Measurements from ENCODE around the gene TNFRSF1A.
A peak's percentile ranks its signal among the peaks of the same experiment; 100 is the strongest.

The TNFRSF1A gene

GRCh38 chr12:6336889-6337853 lies 4.7 kb downstream of the TNFRSF1A start:
- no peaks in the 10 kb centered on the region for H3K27me3 ChIP-seq (ENCODE audit: control insufficient read depth, insufficient read depth, low read length)
- H3K9ac ChIP-seq (ENCODE audit: low read length) = peak overlapping the region; percentile 39
- H3K4me3 ChIP-seq (ENCODE audit: low read length) = peak overlapping the region; percentile 94
- peaks cover 29% of the 10 kb centered on the region for H3K36me3 ChIP-seq (ENCODE audit: control insufficient read depth, insufficient read depth, low read length)
- H3K27ac ChIP-seq (ENCODE audit: low read depth, low read length) = peak overlapping the region; percentile 98
- H3K4me1 ChIP-seq (ENCODE audit: control insufficient read depth, insufficient read depth, low read length) = peaks cover 48% of the 10 kb centered on the region

GRCh38 chr12:6336079-6336888 lies 5.6 kb downstream of the TNFRSF1A start:
- Histone ChIP-seq H3K4me3 (ENCODE audit: low read length) (peak overlapping the region; percentile 67), H3K4me1 (ENCODE audit: control insufficient read depth, insufficient read depth, low read length) (peaks cover 46% of the 10 kb centered on the region), H3K9ac (ENCODE audit: low read length) (peak overlapping the region; percentile 77), H3K27me3 (ENCODE audit: control insufficient read depth, insufficient read depth, low read length) (no peaks in the 10 kb centered on the region), H3K27ac (ENCODE audit: low read depth, low read length) (peak overlapping the region; percentile 98), H3K36me3 (ENCODE audit: control insufficient read depth, insufficient read depth, low read length) (peaks cover 32% of the 10 kb centered on the region)

GRCh38 chr12:6335451-6336078 lies 6.3 kb downstream of the TNFRSF1A start:
- peaks cover 39% of the 10 kb centered on the region for H3K36me3 ChIP-seq (ENCODE audit: control insufficient read depth, insufficient read depth, low read length)
- H3K27me3 ChIP-seq (ENCODE audit: control insufficient read depth, insufficient read depth, low read length) = no peaks in the 10 kb centered on the region
- peak overlapping the region; percentile 57 for H3K4me3 ChIP-seq (ENCODE audit: low read length)
- peaks cover 46% of the 10 kb centered on the region for H3K4me1 ChIP-seq (ENCODE audit: control insufficient read depth, insufficient read depth, low read length)
- H3K9ac ChIP-seq (ENCODE audit: low read length) = peak overlapping the region; percentile 77
- peak overlapping the region; percentile 98 for H3K27ac ChIP-seq (ENCODE audit: low read depth, low read length)

- Histone ChIP-seq H3K27ac (ENCODE audit: low read depth, low read length) (peak overlapping the region; percentile 98), H3K4me1 (ENCODE audit: control insufficient read depth, insufficient read depth, low read length) (peaks cover 46% of the 10 kb centered on the region), H3K4me3 (ENCODE audit: low read length) (peak overlapping the region; percentile 57), H3K9ac (ENCODE audit: low read length) (peak overlapping the region; percentile 74), H3K27me3 (ENCODE audit: control insufficient read depth, insufficient read depth, low read length) (no peaks in the 10 kb centered on the region), H3K36me3 (ENCODE audit: control insufficient read depth, insufficient read depth, low read length) (peaks cover 43% of the 10 kb centered on the region)
Observed at GRCh38 chr12:6334940-6335450, 6.9 kb downstream of the TNFRSF1A start.

- peak overlapping the region; percentile 98 for H3K27ac ChIP-seq (ENCODE audit: low read depth, low read length)
- no peak overlapping the region for H3K9ac ChIP-seq (ENCODE audit: low read length)
- H3K4me1 ChIP-seq (ENCODE audit: control insufficient read depth, insufficient read depth, low read length) = peaks cover 42% of the 10 kb centered on the region
- H3K27me3 ChIP-seq (ENCODE audit: control insufficient read depth, insufficient read depth, low read length) = no peaks in the 10 kb centered on the region
- peak overlapping the region; percentile 57 for H3K4me3 ChIP-seq (ENCODE audit: low read length)
- H3K36me3 ChIP-seq (ENCODE audit: control insufficient read depth, insufficient read depth, low read length) = peaks cover 42% of the 10 kb centered on the region
Observed at GRCh38 chr12:6334359-6334758, 7.5 kb downstream of the TNFRSF1A start.

GRCh38 chr12:6333566-6333965 lies 8.3 kb downstream of the TNFRSF1A start:
- Histone ChIP-seq H3K36me3 (ENCODE audit: control insufficient read depth, insufficient read depth, low read length) (peaks cover 46% of the 10 kb centered on the region), H3K4me3 (ENCODE audit: low read length) (no peak overlapping the region), H3K4me1 (ENCODE audit: control insufficient read depth, insufficient read depth, low read length) (peaks cover 34% of the 10 kb centered on the region), H3K27me3 (ENCODE audit: control insufficient read depth, insufficient read depth, low read length) (no peaks in the 10 kb centered on the region), H3K9ac (ENCODE audit: low read length) (no peak overlapping the region), H3K27ac (ENCODE audit: low read depth, low read length) (peak overlapping the region; percentile 98)

- H3K4me3 ChIP-seq (ENCODE audit: low read length) = no peak overlapping the region
- no peaks in the 10 kb centered on the region for H3K27me3 ChIP-seq (ENCODE audit: control insufficient read depth, insufficient read depth, low read length)
- H3K27ac ChIP-seq (ENCODE audit: low read depth, low read length) = peak overlapping the region; percentile 34
- peaks cover 51% of the 10 kb centered on the region for H3K36me3 ChIP-seq (ENCODE audit: control insufficient read depth, insufficient read depth, low read length)
- peaks cover 28% of the 10 kb centered on the region for H3K4me1 ChIP-seq (ENCODE audit: control insufficient read depth, insufficient read depth, low read length)
- H3K9ac ChIP-seq (ENCODE audit: low read length) = no peak overlapping the region
Observed at GRCh38 chr12:6333029-6333428, 8.8 kb downstream of the TNFRSF1A start.

GRCh38 chr12:6332459-6332858 lies 9.4 kb downstream of the TNFRSF1A start:
- Histone ChIP-seq H3K9ac (ENCODE audit: low read length) (no peak overlapping the region), H3K4me3 (ENCODE audit: low read length) (no peak overlapping the region), H3K36me3 (ENCODE audit: control insufficient read depth, insufficient read depth, low read length) (peaks cover 52% of the 10 kb centered on the region), H3K27ac (ENCODE audit: low read depth, low read length) (peak overlapping the region; percentile 34), H3K4me1 (ENCODE audit: control insufficient read depth, insufficient read depth, low read length) (peaks cover 24% of the 10 kb centered on the region), H3K27me3 (ENCODE audit: control insufficient read depth, insufficient read depth, low read length) (no peaks in the 10 kb centered on the region)

GRCh38 chr12:6330999-6331714 lies 10.7 kb downstream of the TNFRSF1A start:
- no peak overlapping the region for H3K4me3 ChIP-seq (ENCODE audit: low read length)
- peaks cover 52% of the 10 kb centered on the region for H3K36me3 ChIP-seq (ENCODE audit: control insufficient read depth, insufficient read depth, low read length)
- H3K9ac ChIP-seq (ENCODE audit: low read length) = no peak overlapping the region
- H3K27me3 ChIP-seq (ENCODE audit: control insufficient read depth, insufficient read depth, low read length) = no peaks in the 10 kb centered on the region
- peaks cover 24% of the 10 kb centered on the region for H3K4me1 ChIP-seq (ENCODE audit: control insufficient read depth, insufficient read depth, low read length)
- H3K27ac ChIP-seq (ENCODE audit: low read depth, low read length) = peak overlapping the region; percentile 44

GRCh38 chr12:6330192-6330591 lies 11.7 kb downstream of the TNFRSF1A start:
- peaks cover 52% of the 10 kb centered on the region for H3K36me3 ChIP-seq (ENCODE audit: control insufficient read depth, insufficient read depth, low read length)
- H3K4me3 ChIP-seq (ENCODE audit: low read length) = no peak overlapping the region
- no peaks in the 10 kb centered on the region for H3K27me3 ChIP-seq (ENCODE audit: control insufficient read depth, insufficient read depth, low read length)
- H3K4me1 ChIP-seq (ENCODE audit: control insufficient read depth, insufficient read depth, low read length) = peaks cover 17% of the 10 kb centered on the region
- H3K9ac ChIP-seq (ENCODE audit: low read length) = no peak overlapping the region
- H3K27ac ChIP-seq (ENCODE audit: low read depth, low read length) = peak overlapping the region; percentile 10

- Histone ChIP-seq H3K9ac (ENCODE audit: low read length) (no peak overlapping the region), H3K27ac (ENCODE audit: low read depth, low read length) (peak overlapping the region; percentile 32), H3K27me3 (ENCODE audit: control insufficient read depth, insufficient read depth, low read length) (no peaks in the 10 kb centered on the region)
Observed at GRCh38 chr12:6329703-6330064, 12.2 kb downstream of the TNFRSF1A start.

More at GRCh38 chr12:6329703-6330064, 12.2 kb downstream of the TNFRSF1A start:
- Histone ChIP-seq H3K4me3 (ENCODE audit: low read length) (no peak overlapping the region), H3K4me1 (ENCODE audit: control insufficient read depth, insufficient read depth, low read length) (peaks cover 12% of the 10 kb centered on the region), H3K36me3 (ENCODE audit: control insufficient read depth, insufficient read depth, low read length) (peaks cover 50% of the 10 kb centered on the region)
